K562 (cell line): ENCODE results near the gene PLS1. TPM values are rescaled to one million over a fixed set of nuclear protein-coding genes. Genes with fewer than 3 reads are reported as not detected.
A peak's percentile ranks its signal among the peaks of the same experiment; 100 is the strongest.

ENCODE experiments used
- CBFB ChIP-seq: sonication (generic); formaldehyde crosslinking; IDR thresholded peaks from 2 replicates; pipeline ENCODE4 v1.4.0; 2020; ENCODE audit warnings: mild to moderate bottlenecking, missing genetic modification reagents
- DACH1 ChIP-seq: fragments of 450-650 bp; IDR thresholded peaks from 2 replicates; pipeline ENCODE4 v1.6.1; 2018; ENCODE audit not compliant: partially characterized antibody
- FOXA3 ChIP-seq, 2 experiments: fragments of 450-650 bp in 1 of 2; sonication (generic) in 1 of 2; formaldehyde crosslinking; IDR thresholded peaks in 1 of 2; conservative IDR thresholded peaks in 1 of 2; 2 replicates each; pipeline versions ENCODE4 v1.4.0 to v1.8.0; 2020 to 2022; ENCODE audit warnings: mild to moderate bottlenecking in 2 of 2, missing genetic modification reagents in 1 of 2
- HDAC1 ChIP-seq, 2 experiments: fragments of 450-650 bp; IDR thresholded peaks; 2 replicates each; pipeline ENCODE4 v1.6.1; 2016 to 2017; ENCODE audit warnings: inconsistent platforms in 1 of 2, mild to moderate bottlenecking in 1 of 2, moderate library complexity in 1 of 2
- HDAC6 ChIP-seq: IDR thresholded peaks from 2 replicates; pipeline ENCODE4 v1.6.1; 2012; ENCODE audit warnings: low read depth, mild to moderate bottlenecking, control low read depth, inconsistent platforms, low read length, moderate library complexity
- HOXB6 ChIP-seq: fragments of 250-450 bp; sonication (Bioruptor Pico); IDR thresholded peaks from 2 replicates; pipeline ENCODE4 v1.5.1; 2022; ENCODE audit warnings: mild to moderate bottlenecking, borderline replicate concordance
- IRF2 ChIP-seq: sonication (generic); formaldehyde crosslinking; IDR thresholded peaks from 2 replicates; pipeline ENCODE4 v1.8.1; 2022; ENCODE audit warnings: mild to moderate bottlenecking, missing genetic modification reagents
- PCBP2 ChIP-seq: fragments of 200-400 bp; formaldehyde crosslinking; IDR thresholded peaks from 2 replicates; pipeline ENCODE4 v1.6.1; 2018; ENCODE audit warnings: low read length, low read depth, mild to moderate bottlenecking, moderate library complexity; ENCODE audit not compliant: poor library complexity, severe bottlenecking
- PTTG1 ChIP-seq: fragments of 450-650 bp; IDR thresholded peaks from 2 replicates; pipeline ENCODE4 v1.6.1; 2016; ENCODE audit warnings: low read depth, mild to moderate bottlenecking, missing genetic modification characterization, missing compliant biosample characterization
- SOX6 ChIP-seq: fragments of 450-650 bp; IDR thresholded peaks from 2 replicates; pipeline ENCODE4 v1.6.1; 2014; ENCODE audit warnings: mild to moderate bottlenecking
- SP1 ChIP-seq: sonication (generic); formaldehyde crosslinking; IDR thresholded peaks from 2 replicates; pipeline ENCODE4 v1.8.1; 2022; ENCODE audit warnings: mild to moderate bottlenecking, missing genetic modification reagents
- SPI1 ChIP-seq: IDR thresholded peaks from 2 replicates; pipeline ENCODE4 v1.6.1; 2011; ENCODE audit warnings: low read depth, low read length, control low read depth, borderline replicate concordance
- SRSF9 ChIP-seq: fragments of 200-400 bp; formaldehyde crosslinking; IDR thresholded peaks from 2 replicates; pipeline ENCODE4 v1.6.1; 2017; ENCODE audit warnings: low read depth, low read length, borderline replicate concordance
- ZKSCAN3 ChIP-seq: fragments of 250-450 bp; sonication (Bioruptor Pico); IDR thresholded peaks from 2 replicates; pipeline ENCODE4 v1.4.0; 2020
- ZNF717 ChIP-seq: fragments of 250-450 bp; sonication (Bioruptor Pico); IDR thresholded peaks from 2 replicates; pipeline ENCODE4 v1.5.0; 2021
- ZSCAN29 ChIP-seq: fragments of 450-650 bp; IDR thresholded peaks from 2 replicates; pipeline ENCODE4 v1.6.1; 2017
- polyA plus RNA-seq, 8 experiments: library from polyadenylated mRNA; depleted of rRNA in 4 of 8; stranded (reverse) in 5 of 8; unstranded in 3 of 8; fragments of >200 nt; fragmentation: Nextera tagmentation in 2 of 8; fragmentation: Illumina TruSeq in 1 of 8; extraction: Ambion mirVana in 2 of 8; extraction: Trizol in 1 of 8; gene quantifications; 2 replicates each; pipeline versions ENCODE4 v1.2.1 to v1.2.3, GENCODE V29; 2011 to 2014; ENCODE audit warnings: inconsistent platforms in 1 of 8, missing spikeins in 1 of 8
- total RNA-seq, 7 experiments: library from RNA; depleted of rRNA in 6 of 7; stranded (reverse); fragments of >200 nt in 6 of 7; fragmentation: Illumina TruSeq in 2 of 7; extraction: Trizol in 2 of 7; gene quantifications; 2 replicates each; pipeline versions ENCODE4 v1.2.1 to v1.2.3, GENCODE V29; 2011 to 2021; ENCODE audit warnings: low replicate concordance in 1 of 7
- TF ChIP-seq, protein P1 (sequence below): fragments of 250-450 bp; sonication (Bioruptor Pico); IDR thresholded peaks from 2 replicates; pipeline ENCODE4 v1.8.0; 2021; ENCODE audit warnings: mild to moderate bottlenecking, moderate library complexity
- TF ChIP-seq, protein P2 (sequence below): sonication (generic); formaldehyde crosslinking; IDR thresholded peaks from 2 replicates; pipeline ENCODE4 v1.8.0; 2023; ENCODE audit warnings: missing genetic modification reagents, mild to moderate bottlenecking, borderline replicate concordance
- TF ChIP-seq, protein P3 (sequence below): fragments of 450-650 bp; formaldehyde crosslinking; IDR thresholded peaks from 2 replicates; pipeline ENCODE4 v1.4.0; 2020; ENCODE audit warnings: mild to moderate bottlenecking, moderate library complexity

PLS1 gene
- total and polyA plus RNA-seq, 9 of the 15 experiments (the other 6 are each of a cell fraction or from before 2014, with no cell fraction given) = 6.1 to 21.3 (median 13.0) TPM

DNA sequence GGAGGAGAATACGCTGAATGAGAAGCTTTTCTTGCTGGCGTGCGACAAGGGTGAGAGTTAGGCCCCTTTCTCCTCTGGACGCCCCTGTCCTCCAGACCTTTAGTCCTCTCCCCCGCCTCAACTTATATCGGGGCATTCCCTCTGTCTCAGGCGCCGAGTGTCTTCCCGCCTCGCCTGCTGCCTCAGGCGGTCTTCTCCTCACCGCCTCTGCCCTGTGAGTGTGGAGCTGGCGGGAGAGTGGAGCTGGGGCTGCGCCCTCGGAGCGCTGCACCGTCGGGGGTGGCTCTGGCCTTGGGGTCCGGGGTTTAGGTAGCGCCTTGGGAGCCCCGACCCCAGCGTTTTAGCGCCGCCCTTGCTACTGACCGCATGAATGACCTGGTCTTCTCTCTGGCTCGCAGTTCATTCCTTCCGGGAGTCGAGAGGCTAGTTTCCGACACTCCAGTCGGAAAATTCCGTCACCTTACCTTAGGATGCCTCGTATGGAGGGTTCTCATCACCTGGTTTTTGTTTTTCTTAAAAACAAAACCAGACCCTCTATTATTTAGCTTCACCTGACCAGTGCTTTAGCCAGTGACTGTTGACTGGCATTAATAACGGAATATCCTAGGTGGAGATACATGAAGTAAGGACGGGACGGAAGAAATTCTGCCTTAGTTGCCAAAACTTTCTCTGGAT is 128.6 kb downstream of the PLS1 start (continued):
- peak; percentile 80 for TF ChIP-seq SP1 (CRISPR knock-in tag)
- no peak for TF ChIP-seq FOXA3 (CRISPR knock-in tag; conservative IDR thresholded peaks at IDR 0.05 in 1 of 2, IDR thresholded peaks at IDR 0.05 in 1 of 2)
- no peak for TF ChIP-seq IRF2 (CRISPR knock-in tag)
- TF ChIP-seq, protein P1, sequence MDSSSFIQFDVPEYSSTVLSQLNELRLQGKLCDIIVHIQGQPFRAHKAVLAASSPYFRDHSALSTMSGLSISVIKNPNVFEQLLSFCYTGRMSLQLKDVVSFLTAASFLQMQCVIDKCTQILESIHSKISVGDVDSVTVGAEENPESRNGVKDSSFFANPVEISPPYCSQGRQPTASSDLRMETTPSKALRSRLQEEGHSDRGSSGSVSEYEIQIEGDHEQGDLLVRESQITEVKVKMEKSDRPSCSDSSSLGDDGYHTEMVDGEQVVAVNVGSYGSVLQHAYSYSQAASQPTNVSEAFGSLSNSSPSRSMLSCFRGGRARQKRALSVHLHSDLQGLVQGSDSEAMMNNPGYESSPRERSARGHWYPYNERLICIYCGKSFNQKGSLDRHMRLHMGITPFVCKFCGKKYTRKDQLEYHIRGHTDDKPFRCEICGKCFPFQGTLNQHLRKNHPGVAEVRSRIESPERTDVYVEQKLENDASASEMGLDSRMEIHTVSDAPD (CRISPR knock-in tag) = no peak
- TF ChIP-seq ZSCAN29 = no peak
- TF ChIP-seq, protein P2, sequence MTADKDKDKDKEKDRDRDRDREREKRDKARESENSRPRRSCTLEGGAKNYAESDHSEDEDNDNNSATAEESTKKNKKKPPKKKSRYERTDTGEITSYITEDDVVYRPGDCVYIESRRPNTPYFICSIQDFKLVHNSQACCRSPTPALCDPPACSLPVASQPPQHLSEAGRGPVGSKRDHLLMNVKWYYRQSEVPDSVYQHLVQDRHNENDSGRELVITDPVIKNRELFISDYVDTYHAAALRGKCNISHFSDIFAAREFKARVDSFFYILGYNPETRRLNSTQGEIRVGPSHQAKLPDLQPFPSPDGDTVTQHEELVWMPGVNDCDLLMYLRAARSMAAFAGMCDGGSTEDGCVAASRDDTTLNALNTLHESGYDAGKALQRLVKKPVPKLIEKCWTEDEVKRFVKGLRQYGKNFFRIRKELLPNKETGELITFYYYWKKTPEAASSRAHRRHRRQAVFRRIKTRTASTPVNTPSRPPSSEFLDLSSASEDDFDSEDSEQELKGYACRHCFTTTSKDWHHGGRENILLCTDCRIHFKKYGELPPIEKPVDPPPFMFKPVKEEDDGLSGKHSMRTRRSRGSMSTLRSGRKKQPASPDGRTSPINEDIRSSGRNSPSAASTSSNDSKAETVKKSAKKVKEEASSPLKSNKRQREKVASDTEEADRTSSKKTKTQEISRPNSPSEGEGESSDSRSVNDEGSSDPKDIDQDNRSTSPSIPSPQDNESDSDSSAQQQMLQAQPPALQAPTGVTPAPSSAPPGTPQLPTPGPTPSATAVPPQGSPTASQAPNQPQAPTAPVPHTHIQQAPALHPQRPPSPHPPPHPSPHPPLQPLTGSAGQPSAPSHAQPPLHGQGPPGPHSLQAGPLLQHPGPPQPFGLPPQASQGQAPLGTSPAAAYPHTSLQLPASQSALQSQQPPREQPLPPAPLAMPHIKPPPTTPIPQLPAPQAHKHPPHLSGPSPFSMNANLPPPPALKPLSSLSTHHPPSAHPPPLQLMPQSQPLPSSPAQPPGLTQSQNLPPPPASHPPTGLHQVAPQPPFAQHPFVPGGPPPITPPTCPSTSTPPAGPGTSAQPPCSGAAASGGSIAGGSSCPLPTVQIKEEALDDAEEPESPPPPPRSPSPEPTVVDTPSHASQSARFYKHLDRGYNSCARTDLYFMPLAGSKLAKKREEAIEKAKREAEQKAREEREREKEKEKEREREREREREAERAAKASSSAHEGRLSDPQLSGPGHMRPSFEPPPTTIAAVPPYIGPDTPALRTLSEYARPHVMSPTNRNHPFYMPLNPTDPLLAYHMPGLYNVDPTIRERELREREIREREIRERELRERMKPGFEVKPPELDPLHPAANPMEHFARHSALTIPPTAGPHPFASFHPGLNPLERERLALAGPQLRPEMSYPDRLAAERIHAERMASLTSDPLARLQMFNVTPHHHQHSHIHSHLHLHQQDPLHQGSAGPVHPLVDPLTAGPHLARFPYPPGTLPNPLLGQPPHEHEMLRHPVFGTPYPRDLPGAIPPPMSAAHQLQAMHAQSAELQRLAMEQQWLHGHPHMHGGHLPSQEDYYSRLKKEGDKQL (CRISPR knock-in tag) = no peak
- no peak for TF ChIP-seq SRSF9
- no peak for TF ChIP-seq CBFB (CRISPR knock-in tag)
- TF ChIP-seq HDAC6 = no peak
- TF ChIP-seq PTTG1 (tag) = no peak
- no peak for TF ChIP-seq PCBP2
- no peak for TF ChIP-seq ZNF717
- no peak for TF ChIP-seq SPI1
- no peak for TF ChIP-seq ZKSCAN3 (CRISPR knock-in tag)
- no peak for TF ChIP-seq DACH1
- TF ChIP-seq SOX6 = 0 out of 2 replicates have a peak, but pooled peaks have one; percentile 27
- no peak for TF ChIP-seq HOXB6 (CRISPR knock-in tag)
- TF ChIP-seq HDAC1 (IDR thresholded peaks at IDR 0.05) = no peak
- TF ChIP-seq, protein P3, sequence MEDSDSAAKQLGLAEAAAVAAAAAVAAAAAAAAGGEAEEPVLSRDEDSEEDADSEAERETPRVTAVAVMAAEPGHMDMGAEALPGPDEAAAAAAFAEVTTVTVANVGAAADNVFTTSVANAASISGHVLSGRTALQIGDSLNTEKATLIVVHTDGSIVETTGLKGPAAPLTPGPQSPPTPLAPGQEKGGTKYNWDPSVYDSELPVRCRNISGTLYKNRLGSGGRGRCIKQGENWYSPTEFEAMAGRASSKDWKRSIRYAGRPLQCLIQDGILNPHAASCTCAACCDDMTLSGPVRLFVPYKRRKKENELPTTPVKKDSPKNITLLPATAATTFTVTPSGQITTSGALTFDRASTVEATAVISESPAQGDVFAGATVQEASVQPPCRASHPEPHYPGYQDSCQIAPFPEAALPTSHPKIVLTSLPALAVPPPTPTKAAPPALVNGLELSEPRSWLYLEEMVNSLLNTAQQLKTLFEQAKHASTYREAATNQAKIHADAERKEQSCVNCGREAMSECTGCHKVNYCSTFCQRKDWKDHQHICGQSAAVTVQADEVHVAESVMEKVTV (CRISPR knock-in tag) = no peak
